Neural cell (in vitro differentiated cells): ENCODE results near the gene SRSF2. TPM values are rescaled to one million over a fixed set of nuclear protein-coding genes. Genes with fewer than 3 reads are reported as not detected.

Source experiments
- H2AFZ ChIP-seq: fragments of 200-600, 300-800 bp; sonication (generic), shearing (Covaris generic); 2 replicates; pipeline ENCODE4 v1.6.0; 2014; ENCODE audit warnings: low read depth, mild to moderate bottlenecking, antibody characterized with exemption, low read length, moderate library complexity
- H3F3A ChIP-seq: fragments of 200-600 bp; shearing (Covaris generic); 2 replicates; pipeline ENCODE4 v1.6.1; 2016; ENCODE audit warnings: mild to moderate bottlenecking, moderate library complexity, mixed read lengths, antibody characterized with exemption, low read length; ENCODE audit not compliant: insufficient read depth, poor library complexity, severe bottlenecking
- H3K27ac ChIP-seq: fragments of 200-600, 300-800 bp; sonication (generic), shearing (Covaris generic); 2 replicates; pipeline ENCODE4 v1.5.1; 2014; ENCODE audit warnings: mild to moderate bottlenecking, low read length, moderate library complexity
- H3K27me3 ChIP-seq: fragments of 300-800, 200-600 bp; sonication (generic), shearing (Covaris generic); 2 replicates; pipeline ENCODE4 v1.6.0; 2014; ENCODE audit warnings: mild to moderate bottlenecking, low read depth, low read length, moderate library complexity; ENCODE audit not compliant: insufficient read depth
- H3K36me3 ChIP-seq: fragments of 300-800, 200-600 bp; sonication (generic), shearing (Covaris generic); 2 replicates; pipeline ENCODE4 v1.5.1; 2014; ENCODE audit warnings: mild to moderate bottlenecking, antibody characterized with exemption, low read length, moderate library complexity; ENCODE audit not compliant: insufficient read depth
- H3K4me2 ChIP-seq: fragments of 300-800, 200-600 bp; sonication (generic), shearing (Covaris generic); 2 replicates; pipeline ENCODE4 v1.6.0; 2014; ENCODE audit warnings: mild to moderate bottlenecking, low read length
- H3K4me3 ChIP-seq: fragments of 300-800, 200-600 bp; sonication (generic), shearing (Covaris generic); 2 replicates; pipeline ENCODE4 v1.5.1; 2014; ENCODE audit warnings: mild to moderate bottlenecking, low read length, moderate library complexity
- H3K79me2 ChIP-seq: fragments of 200-600 bp; shearing (Covaris generic); replicated peaks from 2 replicates; pipeline ENCODE4 v1.6.0; 2014; ENCODE audit warnings: mild to moderate bottlenecking, low read length, moderate library complexity; ENCODE audit not compliant: insufficient read depth
- H3K9ac ChIP-seq: fragments of 300-800, 200-600 bp; sonication (generic), shearing (Covaris generic); 2 replicates; pipeline ENCODE4 v1.6.1; 2016; ENCODE audit warnings: mild to moderate bottlenecking, low read length, mixed read lengths
- H3K9me2 ChIP-seq: fragments of 200-600 bp; shearing (Covaris generic); 2 replicates; pipeline ENCODE4 v1.6.1; 2016; ENCODE audit warnings: mild to moderate bottlenecking, low read length, mixed read lengths; ENCODE audit not compliant: insufficient read depth
- H3K9me3 ChIP-seq: fragments of 200-600, 300-800 bp; sonication (generic), shearing (Covaris generic); 2 replicates; pipeline ENCODE4 v1.6.1; 2016; ENCODE audit warnings: mild to moderate bottlenecking, mixed run types, low read length, moderate library complexity, mixed read lengths
- H4K20me1 ChIP-seq: fragments of 200-600 bp; shearing (Covaris generic); 2 replicates; pipeline ENCODE4 v1.6.1; 2016; ENCODE audit warnings: mild to moderate bottlenecking, mixed run types; ENCODE audit not compliant: insufficient read depth
- CTCF ChIP-seq: fragments of 450-650 bp; IDR thresholded peaks from 2 replicates; pipeline ENCODE4 v1.5.1; 2014; ENCODE audit warnings: antibody characterized with exemption, mild to moderate bottlenecking, moderate library complexity; ENCODE audit not compliant: poor library complexity, severe bottlenecking
- EP300 ChIP-seq: fragments of 450-650 bp; conservative IDR thresholded peaks from 2 replicates; pipeline ENCODE4 v1.6.1; 2014; ENCODE audit warnings: antibody characterized with exemption, mild to moderate bottlenecking, moderate library complexity; ENCODE audit not compliant: poor library complexity, severe bottlenecking
- EZH2 ChIP-seq: fragments of 200-600, 300-800 bp; shearing (Covaris generic), sonication (generic); IDR thresholded peaks from 2 replicates; pipeline ENCODE4 v1.6.1; 2014; ENCODE audit warnings: antibody characterized with exemption, low read length, borderline replicate concordance, mild to moderate bottlenecking; ENCODE audit not compliant: insufficient read depth, poor library complexity, severe bottlenecking
- MXI1 ChIP-seq: fragments of 450-650 bp; conservative IDR thresholded peaks from 2 replicates; pipeline ENCODE4 v1.6.1; 2014; ENCODE audit warnings: antibody characterized with exemption, mild to moderate bottlenecking; ENCODE audit not compliant: poor library complexity, severe bottlenecking
- POLR2AphosphoS5 ChIP-seq: IDR thresholded peaks from 2 replicates; pipeline ENCODE4 v1.6.1; 2012
- RAD21 ChIP-seq: fragments of 450-650 bp; conservative IDR thresholded peaks from 2 replicates; pipeline ENCODE4 v1.6.1; 2014; ENCODE audit warnings: antibody characterized with exemption, mild to moderate bottlenecking, moderate library complexity
- REST ChIP-seq: IDR thresholded peaks from 2 replicates; pipeline ENCODE4 v1.6.1; 2012; ENCODE audit warnings: borderline replicate concordance
- SMC3 ChIP-seq: fragments of 450-650 bp; conservative IDR thresholded peaks from 2 replicates; pipeline ENCODE4 v1.6.1; 2014; ENCODE audit warnings: antibody characterized with exemption, mild to moderate bottlenecking, moderate library complexity; ENCODE audit not compliant: poor library complexity
- TAF1 ChIP-seq: IDR thresholded peaks from 2 replicates; pipeline ENCODE4 v1.6.1; 2012; ENCODE audit warnings: low read depth
- polyA plus RNA-seq: library from polyadenylated mRNA; depleted of rRNA; stranded (reverse); fragments of >200 nt; gene quantifications from 2 replicates; pipeline ENCODE4 v1.2.3, GENCODE V29; 2014

Gene SRSF2
- polyA plus RNA-seq, 1 donor from 2014 or later, result 355 TPM

GRCh38 chr17:76726231-76726775 lies 10.8 kb downstream of the SRSF2 start, which contains the start of gene JMJD6:
Gene JMJD6 (minus strand): TSS chr17:76726606. CDS start chr17:76726475, 131 bp downstream.
- no peaks in the 10 kb centered on the region for H3K27me3 ChIP-seq
- H3K4me2 ChIP-seq, result peak within 1 kb of the TSS; percentile 98
- H3K79me2 ChIP-seq, result peaks cover 21% of the 10 kb centered on the region
- H3K9me2 ChIP-seq, result no peaks in the 10 kb centered on the region
- H3K36me3 ChIP-seq, result no peaks in the 10 kb centered on the region
- H3K9me3 ChIP-seq, result no peaks in the 10 kb centered on the region
- peak within 1 kb of the TSS; percentile 65 for H2AFZ ChIP-seq
- TF ChIP-seq CTCF, result no peak
- peak; percentile 5 for TF ChIP-seq EP300
- TF ChIP-seq SMC3, result no peak
- TF ChIP-seq TAF1, result peak; percentile 16
- peak; percentile 24 for TF ChIP-seq REST
- peak; percentile 76 for TF ChIP-seq POLR2AphosphoS5
- no peak for TF ChIP-seq MXI1
- H3F3A ChIP-seq, result no peaks in the 10 kb centered on the region
- H4K20me1 ChIP-seq, result no peaks in the 10 kb centered on the region
- H3K4me3 ChIP-seq, result peak within 1 kb of the TSS; percentile 100
- peak within 1 kb of the TSS; percentile 95 for H3K27ac ChIP-seq
- H3K9ac ChIP-seq, result peak within 1 kb of the TSS; percentile 97

- TF ChIP-seq CTCF (no peak), EP300 (no peak), SMC3 (no peak), POLR2AphosphoS5 (no peak), EZH2 (no peak), RAD21 (no peak), MXI1 (peak; percentile 36), REST (no peak)
- Histone ChIP-seq H3K9me2 (no peaks in the 10 kb centered on the region), H3K27ac (peak overlapping the region; percentile 95), H3K9ac (peak overlapping the region; percentile 97), H4K20me1 (no peaks in the 10 kb centered on the region), H3K36me3 (no peaks in the 10 kb centered on the region), H3F3A (no peaks in the 10 kb centered on the region), H3K4me2 (peak overlapping the region; percentile 77), H3K27me3 (no peaks in the 10 kb centered on the region), H3K4me3 (peak overlapping the region; percentile 100), H3K79me2 (peaks cover 21% of the 10 kb centered on the region), H2AFZ (peak overlapping the region; percentile 40), H3K9me3 (no peaks in the 10 kb centered on the region)
Measured at GRCh38 chr17:76725580-76726230, 11.4 kb downstream of the SRSF2 start.
